ENCODE measurements around the gene SMAGP. TPM values are rescaled to one million over a fixed set of nuclear protein-coding genes. Genes with fewer than 3 reads are reported as not detected.

The SMAGP gene
- total RNA-seq, 1 experiment from 2014 or later = 11.6 TPM

DNA sequence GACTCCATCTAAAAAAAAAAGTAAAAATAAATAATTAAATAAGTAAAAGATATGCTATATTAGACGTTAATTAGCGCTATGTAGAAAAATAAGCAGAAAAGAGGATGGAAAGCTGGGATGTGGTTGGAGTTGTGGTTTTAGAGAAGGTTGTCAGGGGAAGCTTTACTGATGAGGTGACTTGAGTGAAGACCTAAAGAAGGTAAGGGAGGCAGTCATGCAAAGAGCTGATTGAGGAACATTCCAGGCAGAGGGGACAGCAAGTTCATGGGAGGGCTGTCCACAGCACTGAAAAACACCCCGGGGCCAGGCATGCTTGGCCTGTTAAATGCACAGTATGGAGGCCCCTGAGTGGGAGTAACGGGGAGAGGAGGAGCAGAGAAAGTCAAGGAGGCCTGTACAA, 15.7 kb downstream of the SMAGP start:
- ATAC-seq = no peak

More for the DNA sequence above, 15.7 kb downstream of the SMAGP start:
- peak overlapping the region; percentile 84 for H3K27ac Mint-ChIP-seq
- ChIA-PET POLR2A (interaction anchor here (0.6 kb wide), 1 partner anchor 10 kb away, joined by 3 read pairs; no protein-coding TSS in a partner anchor), CTCF (no interaction called here)
- no peaks in the 10 kb centered on the region for H3K36me3 Mint-ChIP-seq
- TF ChIP-seq, protein P1, sequence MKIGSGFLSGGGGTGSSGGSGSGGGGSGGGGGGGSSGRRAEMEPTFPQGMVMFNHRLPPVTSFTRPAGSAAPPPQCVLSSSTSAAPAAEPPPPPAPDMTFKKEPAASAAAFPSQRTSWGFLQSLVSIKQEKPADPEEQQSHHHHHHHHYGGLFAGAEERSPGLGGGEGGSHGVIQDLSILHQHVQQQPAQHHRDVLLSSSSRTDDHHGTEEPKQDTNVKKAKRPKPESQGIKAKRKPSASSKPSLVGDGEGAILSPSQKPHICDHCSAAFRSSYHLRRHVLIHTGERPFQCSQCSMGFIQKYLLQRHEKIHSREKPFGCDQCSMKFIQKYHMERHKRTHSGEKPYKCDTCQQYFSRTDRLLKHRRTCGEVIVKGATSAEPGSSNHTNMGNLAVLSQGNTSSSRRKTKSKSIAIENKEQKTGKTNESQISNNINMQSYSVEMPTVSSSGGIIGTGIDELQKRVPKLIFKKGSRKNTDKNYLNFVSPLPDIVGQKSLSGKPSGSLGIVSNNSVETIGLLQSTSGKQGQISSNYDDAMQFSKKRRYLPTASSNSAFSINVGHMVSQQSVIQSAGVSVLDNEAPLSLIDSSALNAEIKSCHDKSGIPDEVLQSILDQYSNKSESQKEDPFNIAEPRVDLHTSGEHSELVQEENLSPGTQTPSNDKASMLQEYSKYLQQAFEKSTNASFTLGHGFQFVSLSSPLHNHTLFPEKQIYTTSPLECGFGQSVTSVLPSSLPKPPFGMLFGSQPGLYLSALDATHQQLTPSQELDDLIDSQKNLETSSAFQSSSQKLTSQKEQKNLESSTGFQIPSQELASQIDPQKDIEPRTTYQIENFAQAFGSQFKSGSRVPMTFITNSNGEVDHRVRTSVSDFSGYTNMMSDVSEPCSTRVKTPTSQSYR (CRISPR knock-in tag; IDR thresholded peaks at IDR 0.05) = no peak
- TF ChIP-seq NFYB (CRISPR knock-in tag; conservative IDR thresholded peaks at IDR 0.05; ENCODE audit: low read depth) (no peak), ZNF396 (CRISPR knock-in tag; IDR thresholded peaks at IDR 0.05; ENCODE audit: borderline replicate concordance) (no peak), ESRRA (CRISPR knock-in tag; IDR thresholded peaks at IDR 0.05; ENCODE audit: borderline replicate concordance) (no peak), GABPB1 (CRISPR knock-in tag; IDR thresholded peaks at IDR 0.05) (no peak), MLX (CRISPR knock-in tag; IDR thresholded peaks at IDR 0.05) (no peak), KAT7 (CRISPR knock-in tag; IDR thresholded peaks at IDR 0.05; ENCODE audit: borderline replicate concordance) (no peak), FOXJ3 (CRISPR knock-in tag; IDR thresholded peaks at IDR 0.05; ENCODE audit: borderline replicate concordance) (no peak), IRF1 (CRISPR knock-in tag; IDR thresholded peaks at IDR 0.05) (no peak), ATF2 (CRISPR knock-in tag; IDR thresholded peaks at IDR 0.05; ENCODE audit: borderline replicate concordance, low read depth) (no peak), RORB (CRISPR knock-in tag; IDR thresholded peaks at IDR 0.05) (no peak), JUN (CRISPR knock-in tag; IDR thresholded peaks at IDR 0.05) (no peak), MXD4 (CRISPR knock-in tag; IDR thresholded peaks at IDR 0.05; ENCODE audit: borderline replicate concordance) (no peak), EMX1 (CRISPR knock-in tag; IDR thresholded peaks at IDR 0.05) (no peak), FOXP4 (CRISPR knock-in tag; IDR thresholded peaks at IDR 0.05) (no peak), TCF7 (CRISPR knock-in tag; IDR thresholded peaks at IDR 0.05; ENCODE audit: low read depth) (no peak), E2F5 (CRISPR knock-in tag; IDR thresholded peaks at IDR 0.05) (no peak)
- TF ChIP-seq, protein P2, sequence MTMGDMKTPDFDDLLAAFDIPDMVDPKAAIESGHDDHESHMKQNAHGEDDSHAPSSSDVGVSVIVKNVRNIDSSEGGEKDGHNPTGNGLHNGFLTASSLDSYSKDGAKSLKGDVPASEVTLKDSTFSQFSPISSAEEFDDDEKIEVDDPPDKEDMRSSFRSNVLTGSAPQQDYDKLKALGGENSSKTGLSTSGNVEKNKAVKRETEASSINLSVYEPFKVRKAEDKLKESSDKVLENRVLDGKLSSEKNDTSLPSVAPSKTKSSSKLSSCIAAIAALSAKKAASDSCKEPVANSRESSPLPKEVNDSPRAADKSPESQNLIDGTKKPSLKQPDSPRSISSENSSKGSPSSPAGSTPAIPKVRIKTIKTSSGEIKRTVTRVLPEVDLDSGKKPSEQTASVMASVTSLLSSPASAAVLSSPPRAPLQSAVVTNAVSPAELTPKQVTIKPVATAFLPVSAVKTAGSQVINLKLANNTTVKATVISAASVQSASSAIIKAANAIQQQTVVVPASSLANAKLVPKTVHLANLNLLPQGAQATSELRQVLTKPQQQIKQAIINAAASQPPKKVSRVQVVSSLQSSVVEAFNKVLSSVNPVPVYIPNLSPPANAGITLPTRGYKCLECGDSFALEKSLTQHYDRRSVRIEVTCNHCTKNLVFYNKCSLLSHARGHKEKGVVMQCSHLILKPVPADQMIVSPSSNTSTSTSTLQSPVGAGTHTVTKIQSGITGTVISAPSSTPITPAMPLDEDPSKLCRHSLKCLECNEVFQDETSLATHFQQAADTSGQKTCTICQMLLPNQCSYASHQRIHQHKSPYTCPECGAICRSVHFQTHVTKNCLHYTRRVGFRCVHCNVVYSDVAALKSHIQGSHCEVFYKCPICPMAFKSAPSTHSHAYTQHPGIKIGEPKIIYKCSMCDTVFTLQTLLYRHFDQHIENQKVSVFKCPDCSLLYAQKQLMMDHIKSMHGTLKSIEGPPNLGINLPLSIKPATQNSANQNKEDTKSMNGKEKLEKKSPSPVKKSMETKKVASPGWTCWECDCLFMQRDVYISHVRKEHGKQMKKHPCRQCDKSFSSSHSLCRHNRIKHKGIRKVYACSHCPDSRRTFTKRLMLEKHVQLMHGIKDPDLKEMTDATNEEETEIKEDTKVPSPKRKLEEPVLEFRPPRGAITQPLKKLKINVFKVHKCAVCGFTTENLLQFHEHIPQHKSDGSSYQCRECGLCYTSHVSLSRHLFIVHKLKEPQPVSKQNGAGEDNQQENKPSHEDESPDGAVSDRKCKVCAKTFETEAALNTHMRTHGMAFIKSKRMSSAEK (CRISPR knock-in tag; IDR thresholded peaks at IDR 0.05; ENCODE audit: borderline replicate concordance) = no peak
- TF ChIP-seq, protein P3, sequence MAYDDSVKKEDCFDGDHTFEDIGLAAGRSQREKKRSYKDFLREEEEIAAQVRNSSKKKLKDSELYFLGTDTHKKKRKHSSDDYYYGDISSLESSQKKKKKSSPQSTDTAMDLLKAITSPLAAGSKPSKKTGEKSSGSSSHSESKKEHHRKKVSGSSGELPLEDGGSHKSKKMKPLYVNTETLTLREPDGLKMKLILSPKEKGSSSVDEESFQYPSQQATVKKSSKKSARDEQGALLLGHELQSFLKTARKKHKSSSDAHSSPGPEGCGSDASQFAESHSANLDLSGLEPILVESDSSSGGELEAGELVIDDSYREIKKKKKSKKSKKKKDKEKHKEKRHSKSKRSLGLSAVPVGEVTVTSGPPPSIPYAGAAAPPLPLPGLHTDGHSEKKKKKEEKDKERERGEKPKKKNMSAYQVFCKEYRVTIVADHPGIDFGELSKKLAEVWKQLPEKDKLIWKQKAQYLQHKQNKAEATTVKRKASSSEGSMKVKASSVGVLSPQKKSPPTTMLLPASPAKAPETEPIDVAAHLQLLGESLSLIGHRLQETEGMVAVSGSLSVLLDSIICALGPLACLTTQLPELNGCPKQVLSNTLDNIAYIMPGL (CRISPR knock-in tag; IDR thresholded peaks at IDR 0.05) = no peak
- no peak overlapping the region for H3K4me3 Mint-ChIP-seq
- H3K27me3 Mint-ChIP-seq (ENCODE audit: low read depth) = no peaks in the 10 kb centered on the region
- no peak for DNase-seq (ENCODE audit: low spot score)
- H3K4me1 Mint-ChIP-seq = peaks cover 10% of the 10 kb centered on the region
- H3K9me3 Mint-ChIP-seq = no peaks in the 10 kb centered on the region
